B cell (primary cell): ENCODE data around the gene SPATA6L. TPM values are rescaled to one million over a fixed set of nuclear protein-coding genes. Genes with fewer than 3 reads are reported as not detected.

Experiments used
- ATAC-seq: fragments of 200-7000 bp; cut with Tn5 transposase; one replicate; pipeline ENCODE4 v1.10.0; 2021; ENCODE audit warnings: low read depth, mild to moderate bottlenecking, moderate number of reproducible peaks, moderate library complexity
- CTCF ChIA-PET: fragments of 350-600 bp; sonication (Branson Sonifier 250); formaldehyde crosslinking; loops from one replicate; lab custom pipeline; 2021; ENCODE audit warnings: antibody characterized with exemption, inconsistent platforms; lab: Charles Lee
- POLR2A ChIA-PET: fragments of 350-600 bp; sonication (Branson Sonifier 250); formaldehyde crosslinking; loops from one replicate; lab custom pipeline; 2021; ENCODE audit warnings: antibody characterized with exemption; lab: Charles Lee
- DNase-seq: peaks from one replicate; pipeline ENCODE4 v3.0.0; 2013
- H2AFZ ChIP-seq: 2 replicates; pipeline ENCODE4 v1.6.1; 2012; ENCODE audit warnings: mild to moderate bottlenecking, low read depth, low read length; ENCODE audit not compliant: insufficient read depth, poor library complexity, severe bottlenecking
- H3K27ac ChIP-seq, 2 donors: 1 replicate in 1 of 2; 2 replicates in 1 of 2; pipeline ENCODE4 v1.5.1; 2012 to 2013; ENCODE audit warnings: low read length in 2 of 2, mild to moderate bottlenecking in 2 of 2, moderate library complexity in 1 of 2
- H3K27me3 ChIP-seq, 4 experiments: fragments of 200-600 bp in 1 of 4; sonication (generic) in 1 of 4; replicated peaks in 1 of 4; 1 replicate in 2 of 4; 2 replicates in 2 of 4; pipeline versions ENCODE4 v1.6.1 to v1.7.0; 2013 to 2016; ENCODE audit warnings: low read length in 3 of 4, mild to moderate bottlenecking in 2 of 4, mixed read lengths in 1 of 4, moderate library complexity in 1 of 4; ENCODE audit not compliant: insufficient read depth in 4 of 4, control insufficient read depth in 3 of 4; ENCODE audit errors: control extremely low read depth in 1 of 4
- H3K36me3 ChIP-seq, 2 experiments: replicated peaks in 1 of 2; 1 replicate in 1 of 2; 2 replicates in 1 of 2; pipeline versions ENCODE4 v1.6.1 to v1.7.1; 2013; ENCODE audit warnings: low read length in 1 of 2; ENCODE audit not compliant: insufficient read depth in 2 of 2, control insufficient read depth in 1 of 2; ENCODE audit errors: control extremely low read depth in 1 of 2, extremely low read depth in 1 of 2
- H3K4me1 ChIP-seq, 2 donors: fragments of 200-600 bp in 1 of 2; sonication (generic) in 1 of 2; 1 replicate in 1 of 2; 2 replicates in 1 of 2; pipeline versions ENCODE4 v1.5.1 to v1.6.1; 2013 to 2017; ENCODE audit warnings: low read length in 2 of 2; ENCODE audit not compliant: control insufficient read depth in 2 of 2, insufficient read depth in 2 of 2
- H3K4me2 ChIP-seq: replicated peaks from 2 replicates; pipeline ENCODE3; 2012; ENCODE audit warnings: mild to moderate bottlenecking, low read depth, low read length; ENCODE audit not compliant: poor library complexity, severe bottlenecking
- H3K4me3 ChIP-seq, 5 experiments: fragments of 200-600 bp in 1 of 5; sonication (generic) in 1 of 5; 1 replicate in 3 of 5; 2 replicates in 2 of 5; pipeline versions ENCODE4 v1.5.1 to v1.7.0; 2011 to 2016; ENCODE audit warnings: low read length in 4 of 5, mild to moderate bottlenecking in 4 of 5, low read depth in 2 of 5, control low read depth in 1 of 5, moderate library complexity in 1 of 5; ENCODE audit not compliant: insufficient read depth in 1 of 5; ENCODE audit errors: control extremely low read depth in 1 of 5, extremely low read depth in 1 of 5
- H3K79me2 ChIP-seq: fragments of 200-600 bp; sonication (generic); one replicate; pipeline ENCODE4 v1.6.0; 2016; ENCODE audit warnings: low read length; ENCODE audit not compliant: control insufficient read depth, insufficient read depth
- H3K9ac ChIP-seq: fragments of 200-600 bp; sonication (generic); 2 replicates; pipeline ENCODE4 v1.6.1; 2017; ENCODE audit warnings: mild to moderate bottlenecking, low read length, moderate library complexity
- H3K9me3 ChIP-seq, 3 donors: one replicate each; pipeline versions ENCODE4 v1.6.1 to v1.7.1; 2013; ENCODE audit warnings: low read length in 2 of 3; ENCODE audit not compliant: control insufficient read depth in 2 of 3, insufficient read depth in 1 of 3; ENCODE audit errors: control extremely low read depth in 1 of 3
- H4K20me1 ChIP-seq: 2 replicates; pipeline ENCODE4 v1.6.0; 2012; ENCODE audit warnings: mild to moderate bottlenecking, low read length; ENCODE audit not compliant: insufficient read depth, control insufficient read depth, poor library complexity, severe bottlenecking
- H3K27ac Mint-ChIP-seq: one replicate; pipeline ENCODE4 v1.8.0; 2021; ENCODE audit warnings: mixed read lengths
- H3K27me3 Mint-ChIP-seq: one replicate; pipeline ENCODE4 v1.8.0; 2021; ENCODE audit warnings: mixed read lengths
- H3K4me1 Mint-ChIP-seq: one replicate; pipeline ENCODE4 v1.8.0; 2021; ENCODE audit warnings: mixed read lengths
- H3K4me3 Mint-ChIP-seq: one replicate; pipeline ENCODE4 v1.8.0; 2021; ENCODE audit warnings: mixed read lengths
- H3K9me3 Mint-ChIP-seq: one replicate; pipeline ENCODE4 v1.8.0; 2022; ENCODE audit warnings: mixed read lengths; ENCODE audit not compliant: insufficient read depth
- CTCF ChIP-seq: fragments of 200-600 bp; IDR thresholded peaks from one replicate; pipeline ENCODE4 v1.8.0; 2022; ENCODE audit warnings: antibody characterized with exemption, mild to moderate bottlenecking
- EZH2 ChIP-seq: IDR thresholded peaks from 2 replicates; pipeline ENCODE4 v1.6.1; 2012; ENCODE audit warnings: borderline replicate concordance, low read depth, mild to moderate bottlenecking, moderate library complexity, low read length; ENCODE audit not compliant: insufficient read depth, poor library complexity, severe bottlenecking
- WGBS: methylation state at CpG from one replicate; pipeline ENCODE4 v1.1.5; 2013; ENCODE audit warnings: missing lambda C conversion rate; ENCODE audit not compliant: insufficient coverage; 5-methylcytosine and 5-hydroxymethylcytosine counted together
- intact Hi-C: fragments of 100-400 bp; cut with micrococcal nuclease; formaldehyde crosslinking; loops from one replicate; pipeline ENCODE4 v1.10.0; 2022
- polyA plus RNA-seq: library from polyadenylated mRNA; depleted of rRNA; stranded (reverse); fragments of >200 nt; gene quantifications from 2 replicates; pipeline ENCODE4 v1.2.3, GENCODE V29; 2012
- total RNA-seq, 2 donors: library from RNA; stranded (reverse); fragments of 120-200 nt in 1 of 2; gene quantifications; 1 replicate in 1 of 2; 2 replicates in 1 of 2; pipeline versions ENCODE4 v1.2.3 to v1.2.4, GENCODE V29; 2013 to 2022

Gene SPATA6L
- total and polyA plus RNA-seq, 2 donors (not counting 1 experiment from before 2014, with no cell fraction given): 0.09 to 1.2 TPM

GRCh38 chr9:4639420-4639819 is 26.9 kb downstream of the SPATA6L start:
- Histone ChIP-seq H3K27ac (no peak overlapping the region), H3K9me3 (no peaks in the 10 kb centered on the region), H3K36me3 (no peaks in the 10 kb centered on the region), H3K4me1 (no peaks in the 10 kb centered on the region), H3K79me2 (no peaks in the 10 kb centered on the region), H2AFZ (no peak overlapping the region), H3K27me3 (no peaks in the 10 kb centered on the region), H3K4me3 (no peak overlapping the region), H3K9ac (no peak overlapping the region), H3K4me2 (no peak overlapping the region), H4K20me1 (no peaks in the 10 kb centered on the region)
- intact Hi-C loops: no loop called here
- Mint-ChIP-seq H3K9me3 (no peaks in the 10 kb centered on the region), H3K27ac (no peak overlapping the region), H3K4me3 (no peak overlapping the region), H3K4me1 (no peaks in the 10 kb centered on the region), H3K27me3 (peaks cover 13% of the 10 kb centered on the region)
- ATAC-seq (no peak), DNase-seq (no peak)
- POLR2A ChIA-PET: no interaction called here
- no CpG with 5 or more reads among the region's 2 CpGs for WGBS
- CTCF ChIA-PET: interaction anchor here (1.0 to 1.8 kb wide), 3 partner anchors 11 to 325 kb away, joined by 3 to 5 read pairs (median 3); no protein-coding TSS in a partner anchor
- TF ChIP-seq CTCF: no peak
- TF ChIP-seq EZH2: no peak

- peaks cover 13% of the 10 kb centered on the region for H3K27me3 Mint-ChIP-seq
- H3K27ac Mint-ChIP-seq: no peak overlapping the region
- DNase-seq: no peak
- no peaks in the 10 kb centered on the region for H3K79me2 ChIP-seq
- H3K36me3 ChIP-seq: no peaks in the 10 kb centered on the region
- ATAC-seq: no peak
- TF ChIP-seq EZH2 (no peak), CTCF (no peak)
- H3K4me1 ChIP-seq: no peaks in the 10 kb centered on the region
- H3K4me3 Mint-ChIP-seq: no peak overlapping the region
- no peak overlapping the region for H2AFZ ChIP-seq
- H3K9ac ChIP-seq: no peak overlapping the region
- 82% methylated on average over 2 of the region's 3 CpGs for WGBS
- H3K4me2 ChIP-seq: no peak overlapping the region
- H3K9me3 ChIP-seq: no peaks in the 10 kb centered on the region
- no peaks in the 10 kb centered on the region for H3K27me3 ChIP-seq
- H4K20me1 ChIP-seq: no peaks in the 10 kb centered on the region
- H3K9me3 Mint-ChIP-seq: no peaks in the 10 kb centered on the region
- intact Hi-C loops: no loop called here
- H3K4me1 Mint-ChIP-seq: no peaks in the 10 kb centered on the region
- ChIA-PET CTCF (interaction anchor here (1.8 kb wide), 1 partner anchor 324 kb away, joined by 5 read pairs; no protein-coding TSS in a partner anchor), POLR2A (no interaction called here)
- H3K27ac ChIP-seq: no peak overlapping the region
- no peak overlapping the region for H3K4me3 ChIP-seq
These were observed 27.3 kb downstream of the SPATA6L start for GRCh38 chr9:4638968-4639367.
